ENCODE results near the gene ZNF616. TPM values are rescaled to one million over a fixed set of nuclear protein-coding genes. Genes with fewer than 3 reads are reported as not detected.
A peak's percentile ranks its signal among the peaks of the same experiment; 100 is the strongest.

ZNF616 gene
- 6.8 TPM for total RNA-seq

- peak within 1 kb of the TSS; percentile 88 to 100 (median 96) for H3K9ac ChIP-seq (ENCODE audit: low read depth in 1 of 3, low read length in 3 of 3)
- no peaks in the 10 kb centered on the region for H3K27me3 ChIP-seq (ENCODE audit: control insufficient read depth in 3 of 3, insufficient read depth in 3 of 3, low read length in 3 of 3)
- H3K36me3 ChIP-seq (ENCODE audit: control insufficient read depth in 3 of 3, insufficient read depth in 3 of 3, low read length in 3 of 3): no peaks in the 10 kb centered on the region
- H3K9me3 ChIP-seq (ENCODE audit: control insufficient read depth in 3 of 3, low read length in 3 of 3): no peaks in the 10 kb centered on the region
- H3K4me1 ChIP-seq (ENCODE audit: control insufficient read depth in 3 of 3, insufficient read depth in 3 of 3, low read length in 3 of 3): peaks cover 14 to 25% (median 15%) of the 10 kb centered on the region in 3 donors
- peak within 1 kb of the TSS; percentile 94 to 100 (median 95) for H3K4me3 ChIP-seq (ENCODE audit: low read length in 3 of 3)
- H3K27ac ChIP-seq (ENCODE audit: low read depth, low read length): peak within 1 kb of the TSS; percentile 86
Observed at GRCh38 chr19:52139252-52140031, at the start of gene ZNF616. Gene ZNF616 (minus strand): TSS chr19:52139938. CDS start chr19:52130512, 9,426 bp downstream.

- peaks cover 23 to 40% (median 35%) of the 10 kb centered on the region in 3 donors for H3K4me1 ChIP-seq (ENCODE audit: control insufficient read depth in 3 of 3, insufficient read depth in 3 of 3, low read length in 3 of 3)
- peaks cover 0 to 7% (median 6%) of the 10 kb centered on the region in 3 donors for H3K36me3 ChIP-seq (ENCODE audit: control insufficient read depth in 3 of 3, insufficient read depth in 3 of 3, low read length in 3 of 3)
Observed at GRCh38 chr19:52188822-52189734, 49.3 kb upstream of the ZNF616 start.

GRCh38 chr19:52187407-52187806, 47.7 kb upstream of the ZNF616 start:
- peaks cover 17 to 28% (median 24%) of the 10 kb centered on the region in 3 donors for H3K4me1 ChIP-seq (ENCODE audit: control insufficient read depth in 3 of 3, insufficient read depth in 3 of 3, low read length in 3 of 3)
- no peaks in the 10 kb centered on the region for H3K27me3 ChIP-seq (ENCODE audit: control insufficient read depth in 3 of 3, insufficient read depth in 3 of 3, low read length in 3 of 3)
- H3K36me3 ChIP-seq (ENCODE audit: control insufficient read depth in 3 of 3, insufficient read depth in 3 of 3, low read length in 3 of 3): no peaks in the 10 kb centered on the region
- no peaks in the 10 kb centered on the region for H3K9me3 ChIP-seq (ENCODE audit: control insufficient read depth in 3 of 3, low read length in 3 of 3)
- H3K27ac ChIP-seq (ENCODE audit: low read depth, low read length): no peak overlapping the region
- H3K4me3 ChIP-seq (ENCODE audit: low read length in 3 of 3): no peak overlapping the region
- no peak overlapping the region for H3K9ac ChIP-seq (ENCODE audit: low read depth in 1 of 3, low read length in 3 of 3)

More at GRCh38 chr19:52188822-52189734, 49.3 kb upstream of the ZNF616 start:
- H3K27me3 ChIP-seq (ENCODE audit: control insufficient read depth in 3 of 3, insufficient read depth in 3 of 3, low read length in 3 of 3): no peaks in the 10 kb centered on the region
- peak overlapping the region; percentile 85 to 92 (median 86) for H3K9ac ChIP-seq (ENCODE audit: low read depth in 1 of 3, low read length in 3 of 3)
- H3K4me3 ChIP-seq (ENCODE audit: low read length in 3 of 3): peak overlapping the region; percentile 68 to 83 (median 69)
- no peaks in the 10 kb centered on the region for H3K9me3 ChIP-seq (ENCODE audit: control insufficient read depth in 3 of 3, low read length in 3 of 3)
- peak overlapping the region; percentile 93 for H3K27ac ChIP-seq (ENCODE audit: low read depth, low read length)

- no peak overlapping the region for H3K4me3 ChIP-seq (ENCODE audit: low read length in 3 of 3)
- peaks cover 5% of the 10 kb centered on the region in 3 donors for H3K4me1 ChIP-seq (ENCODE audit: control insufficient read depth in 3 of 3, insufficient read depth in 3 of 3, low read length in 3 of 3)
- no peak overlapping the region for H3K9ac ChIP-seq (ENCODE audit: low read depth in 1 of 3, low read length in 3 of 3)
- H3K36me3 ChIP-seq (ENCODE audit: control insufficient read depth in 3 of 3, insufficient read depth in 3 of 3, low read length in 3 of 3): no peaks in the 10 kb centered on the region
- H3K27me3 ChIP-seq (ENCODE audit: control insufficient read depth in 3 of 3, insufficient read depth in 3 of 3, low read length in 3 of 3): no peaks in the 10 kb centered on the region
- no peak overlapping the region for H3K27ac ChIP-seq (ENCODE audit: low read depth, low read length)
- H3K9me3 ChIP-seq (ENCODE audit: control insufficient read depth in 3 of 3, low read length in 3 of 3): no peaks in the 10 kb centered on the region
Observed at GRCh38 chr19:52176574-52176973, 36.8 kb upstream of the ZNF616 start.

GRCh38 chr19:52172347-52172746, 32.6 kb upstream of the ZNF616 start:
- no peak overlapping the region for H3K27ac ChIP-seq (ENCODE audit: low read depth, low read length)
- H3K27me3 ChIP-seq (ENCODE audit: control insufficient read depth in 3 of 3, insufficient read depth in 3 of 3, low read length in 3 of 3): no peaks in the 10 kb centered on the region
- H3K9me3 ChIP-seq (ENCODE audit: control insufficient read depth in 3 of 3, low read length in 3 of 3): no peaks in the 10 kb centered on the region
- H3K4me1 ChIP-seq (ENCODE audit: control insufficient read depth in 3 of 3, insufficient read depth in 3 of 3, low read length in 3 of 3): peaks cover 10 to 19% (median 12%) of the 10 kb centered on the region in 3 donors
- H3K9ac ChIP-seq (ENCODE audit: low read depth in 1 of 3, low read length in 3 of 3): no peak overlapping the region
- peaks cover 8 to 11% (median 9%) of the 10 kb centered on the region in 3 donors for H3K36me3 ChIP-seq (ENCODE audit: control insufficient read depth in 3 of 3, insufficient read depth in 3 of 3, low read length in 3 of 3)
- no peak overlapping the region for H3K4me3 ChIP-seq (ENCODE audit: low read length in 3 of 3)

- Histone ChIP-seq H3K9me3 (ENCODE audit: control insufficient read depth in 3 of 3, low read length in 3 of 3) (no peaks in the 10 kb centered on the region), H3K27ac (ENCODE audit: low read depth, low read length) (peak within 1 kb of the TSS; percentile 71), H3K36me3 (ENCODE audit: control insufficient read depth in 3 of 3, insufficient read depth in 3 of 3, low read length in 3 of 3) (peaks cover 8 to 11% (median 9%) of the 10 kb centered on the region in 3 donors), H3K4me3 (ENCODE audit: low read length in 3 of 3) (peak within 1 kb of the TSS; percentile 93 to 99 (median 99)), H3K9ac (ENCODE audit: low read depth in 1 of 3, low read length in 3 of 3) (peak within 1 kb of the TSS; percentile 87 to 99 (median 93)), H3K4me1 (ENCODE audit: control insufficient read depth in 3 of 3, insufficient read depth in 3 of 3, low read length in 3 of 3) (peaks cover 10 to 19% (median 12%) of the 10 kb centered on the region in 3 donors), H3K27me3 (ENCODE audit: control insufficient read depth in 3 of 3, insufficient read depth in 3 of 3, low read length in 3 of 3) (no peaks in the 10 kb centered on the region)
Observed at GRCh38 chr19:52171321-52172169, 31.8 kb upstream of the ZNF616 start, which contains the start of gene ZNF836. Gene ZNF836 (minus strand): TSS chr19:52171621. CDS start chr19:52168072, 3,549 bp downstream.

- Histone ChIP-seq H3K36me3 (ENCODE audit: control insufficient read depth in 3 of 3, insufficient read depth in 3 of 3, low read length in 3 of 3) (peaks cover 8 to 11% (median 9%) of the 10 kb centered on the region in 3 donors), H3K27me3 (ENCODE audit: control insufficient read depth in 3 of 3, insufficient read depth in 3 of 3, low read length in 3 of 3) (no peaks in the 10 kb centered on the region), H3K9me3 (ENCODE audit: control insufficient read depth in 3 of 3, low read length in 3 of 3) (no peaks in the 10 kb centered on the region), H3K9ac (ENCODE audit: low read depth in 1 of 3, low read length in 3 of 3) (peak overlapping the region; percentile 87 to 99 (median 93)), H3K4me3 (ENCODE audit: low read length in 3 of 3) (peak overlapping the region; percentile 93 to 99 (median 99)), H3K4me1 (ENCODE audit: control insufficient read depth in 3 of 3, insufficient read depth in 3 of 3, low read length in 3 of 3) (peaks cover 10 to 19% (median 12%) of the 10 kb centered on the region in 3 donors), H3K27ac (ENCODE audit: low read depth, low read length) (peak overlapping the region; percentile 71)
Observed at GRCh38 chr19:52170863-52171320, 31.2 kb upstream of the ZNF616 start.

GRCh38 chr19:52170304-52170703, 30.6 kb upstream of the ZNF616 start:
- Histone ChIP-seq H3K27me3 (ENCODE audit: control insufficient read depth in 3 of 3, insufficient read depth in 3 of 3, low read length in 3 of 3) (no peaks in the 10 kb centered on the region), H3K36me3 (ENCODE audit: control insufficient read depth in 3 of 3, insufficient read depth in 3 of 3, low read length in 3 of 3) (peaks cover 11 to 14% (median 12%) of the 10 kb centered on the region in 3 donors), H3K9me3 (ENCODE audit: control insufficient read depth in 3 of 3, low read length in 3 of 3) (no peaks in the 10 kb centered on the region), H3K27ac (ENCODE audit: low read depth, low read length) (peak overlapping the region; percentile 71), H3K4me1 (ENCODE audit: control insufficient read depth in 3 of 3, insufficient read depth in 3 of 3, low read length in 3 of 3) (peaks cover 10 to 19% (median 12%) of the 10 kb centered on the region in 3 donors), H3K4me3 (ENCODE audit: low read length in 3 of 3) (peak overlapping the region; percentile 93 to 99 (median 99)), H3K9ac (ENCODE audit: low read depth in 1 of 3, low read length in 3 of 3) (peak overlapping the region; percentile 87 to 99 (median 93))
